Body of pancreas (tissue), 4 donors: ENCODE measurements around the gene ADGRL3.

Source experiments
- CTCF ChIP-seq, 7 experiments: fragments of 450-650 bp in 4 of 7; fragments of 200-600 bp in 3 of 7; sonication (generic) in 3 of 7; IDR thresholded peaks; one replicate each; pipeline ENCODE4 v1.5.1; 2016 to 2019; ENCODE audit warnings: antibody characterized with exemption in 7 of 7
- POLR2A ChIP-seq, 3 donors: fragments of 450-650 bp; IDR thresholded peaks; one replicate each; pipeline ENCODE4 v1.6.1; 2016; ENCODE audit warnings: antibody characterized with exemption in 3 of 3, mild to moderate bottlenecking in 2 of 3

DNA sequence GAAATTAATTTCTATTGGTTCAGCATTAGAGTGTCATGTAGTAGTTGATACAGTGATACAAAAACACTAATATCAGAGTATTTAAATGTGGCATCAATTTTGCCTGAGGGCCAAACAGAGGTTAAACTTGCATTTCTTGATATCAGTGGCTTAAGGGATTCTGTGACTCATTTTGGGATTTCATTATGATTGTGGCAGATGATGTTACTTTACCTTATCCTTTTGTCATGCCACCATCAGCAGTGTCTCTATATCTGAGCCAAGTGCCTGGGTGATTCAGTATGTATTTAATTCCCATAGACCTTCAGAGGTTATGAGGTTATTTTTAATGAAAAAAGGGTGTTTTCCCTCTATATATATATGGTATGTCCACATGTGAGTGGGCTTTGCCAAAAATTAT is 582.9 kb downstream of the ADGRL3 start:
- TF ChIP-seq CTCF (IDR thresholded peaks at IDR 0.05) = no peak
- no peak for TF ChIP-seq POLR2A (IDR thresholded peaks at IDR 0.05)
